GM19239 (cell line): ENCODE results near the gene FADS2.

Experiments
- DNase-seq: peaks from one replicate; pipeline ENCODE4 v3.0.0; 2011; ENCODE audit warnings: low spot score; ENCODE audit not compliant: insufficient read length
- FAIRE-seq: peaks from 2 replicates; lab custom pipeline; 2011; peaks lifted over from hg19 to GRCh38; lab: Jason Lieb, UNC

The FADS2 gene

GRCh38 chr11:61882879-61883278 is 54.8 kb downstream of the FADS2 start:
- DNase-seq (no peak), FAIRE-seq (no peak)

GRCh38 chr11:61883327-61883726 is 55.2 kb downstream of the FADS2 start:
- DNase-seq: no peak
- FAIRE-seq: no peak

DNA sequence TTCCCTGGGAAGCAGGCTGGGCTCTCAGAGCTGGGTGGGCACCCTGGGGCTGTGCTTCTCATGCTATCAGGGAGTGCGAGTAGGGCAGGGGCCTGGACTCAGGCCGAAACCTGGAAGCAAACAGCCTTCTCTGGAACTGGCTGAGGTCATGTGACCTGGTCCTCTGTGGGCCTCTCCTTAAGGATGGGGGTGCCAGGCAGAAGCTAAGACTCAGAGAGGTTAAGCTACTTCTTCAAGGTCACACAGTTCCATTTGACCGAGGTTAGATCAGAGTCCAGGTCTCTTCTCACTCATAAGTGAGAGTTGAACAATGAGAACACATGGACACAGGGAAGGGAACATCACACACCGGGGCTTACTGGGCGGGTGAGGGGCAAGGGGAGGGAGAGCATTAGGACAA is 55.8 kb downstream of the FADS2 start:
- no peak for FAIRE-seq
- no peak for DNase-seq

DNA sequence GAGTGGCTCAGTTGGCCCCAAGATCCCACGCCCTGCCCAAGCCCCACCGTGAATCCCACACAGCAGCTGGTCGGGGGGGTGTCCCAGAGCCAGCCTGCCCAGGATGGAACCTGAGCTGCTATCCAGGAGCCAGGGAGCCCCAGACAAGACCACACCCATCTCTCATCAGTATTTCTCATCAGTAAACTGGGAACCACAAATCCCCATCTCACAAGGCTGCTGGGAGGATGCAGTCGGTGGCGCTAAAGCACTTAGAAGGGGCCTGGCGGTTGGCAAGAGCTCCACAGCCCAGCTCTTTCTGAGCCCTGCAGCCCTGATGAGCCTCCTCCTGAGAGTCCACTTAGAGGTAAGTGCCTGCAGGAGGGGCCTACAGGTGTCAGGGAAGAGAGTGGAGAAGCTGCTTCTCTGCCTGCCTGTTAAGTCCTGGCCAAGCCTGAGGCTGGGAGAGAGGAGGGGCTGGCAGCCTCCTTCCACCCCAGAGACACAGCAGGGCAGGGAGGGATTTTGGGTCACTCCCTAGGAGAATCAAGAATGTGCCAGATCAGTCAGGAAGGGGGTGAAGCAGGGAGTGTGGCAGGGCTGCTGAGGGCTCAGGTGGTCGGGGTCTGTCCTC is 57.2 kb downstream of the FADS2 start:
- FAIRE-seq: no peak
- no peak for DNase-seq

- DNase-seq (no peak), FAIRE-seq (no peak)
Measured at GRCh38 chr11:61885784-61886580, 57.9 kb downstream of the FADS2 start.

DNA sequence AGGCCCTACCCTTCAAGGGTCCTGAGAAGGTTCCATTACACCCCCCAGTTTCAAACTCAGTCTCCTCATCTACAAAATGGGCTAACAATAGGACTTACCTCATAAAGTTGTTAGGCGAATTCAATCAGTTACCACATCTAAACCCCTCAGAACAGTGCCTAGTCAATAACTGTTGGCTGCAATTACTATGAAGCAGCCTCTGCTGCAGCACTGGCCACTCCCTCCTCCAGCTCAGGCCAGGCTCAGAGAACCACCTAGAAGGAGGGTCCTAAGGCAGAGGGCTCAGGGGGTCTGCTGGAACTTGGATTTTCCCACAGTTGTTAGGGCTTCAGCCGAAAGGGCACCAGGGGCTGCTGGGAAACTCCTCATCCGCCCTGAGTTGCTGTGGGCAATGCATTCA is 58.5 kb downstream of the FADS2 start:
- FAIRE-seq: no peak

DNA sequence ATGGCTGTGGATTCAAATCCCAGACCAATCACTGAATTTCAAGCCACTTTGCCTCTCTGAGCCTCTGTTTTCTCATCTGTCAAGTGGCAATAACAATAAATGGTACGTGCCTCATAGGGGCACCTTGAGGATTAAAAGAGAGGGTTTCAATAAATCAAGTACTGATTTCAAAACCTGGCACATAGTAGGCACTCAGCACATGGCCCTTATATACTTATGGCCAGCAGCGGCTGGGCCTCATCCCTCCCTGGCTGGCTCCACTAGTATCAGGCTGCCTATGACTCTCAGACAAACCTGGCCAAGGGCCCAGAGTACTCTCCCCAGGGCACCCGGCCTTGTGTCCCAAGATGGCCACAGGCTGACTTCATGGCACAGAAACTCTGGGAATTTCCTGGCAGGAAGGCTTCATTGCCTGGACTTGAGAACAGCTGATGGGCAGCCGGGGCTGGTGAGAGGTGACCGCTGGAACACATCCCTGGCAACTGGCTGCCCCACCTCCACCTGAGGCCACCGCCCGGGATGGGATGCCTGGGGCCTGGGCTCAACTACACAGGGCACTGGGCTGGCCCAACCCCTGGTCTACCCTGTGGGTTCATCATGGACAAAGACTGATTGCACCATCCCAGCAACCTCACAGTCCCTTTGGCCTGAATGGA is 59.9 kb downstream of the FADS2 start:
- DNase-seq (no peak), FAIRE-seq (no peak)

More for the DNA sequence above, 58.5 kb downstream of the FADS2 start:
- DNase-seq: no peak

DNA sequence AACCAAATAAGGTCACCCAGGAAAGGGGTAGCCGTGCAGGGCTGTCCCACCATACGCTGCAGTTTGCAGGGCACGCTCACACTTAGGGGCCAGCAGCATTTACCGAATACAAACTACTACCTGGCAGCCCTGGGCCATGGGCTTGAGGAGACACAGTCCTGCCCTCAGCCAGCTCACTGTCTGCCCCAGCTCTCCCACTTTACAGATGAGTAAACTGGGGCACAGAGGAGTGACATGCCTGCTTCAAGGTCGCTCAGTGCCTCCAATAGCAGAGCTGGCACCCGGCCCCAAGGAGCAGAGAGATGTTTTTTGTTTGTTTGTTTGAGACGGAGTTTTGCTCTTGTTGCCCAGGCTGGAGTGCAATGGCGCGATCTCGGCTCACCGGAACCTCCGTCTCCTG is 60.5 kb downstream of the FADS2 start:
- DNase-seq (no peak), FAIRE-seq (no peak)

DNA sequence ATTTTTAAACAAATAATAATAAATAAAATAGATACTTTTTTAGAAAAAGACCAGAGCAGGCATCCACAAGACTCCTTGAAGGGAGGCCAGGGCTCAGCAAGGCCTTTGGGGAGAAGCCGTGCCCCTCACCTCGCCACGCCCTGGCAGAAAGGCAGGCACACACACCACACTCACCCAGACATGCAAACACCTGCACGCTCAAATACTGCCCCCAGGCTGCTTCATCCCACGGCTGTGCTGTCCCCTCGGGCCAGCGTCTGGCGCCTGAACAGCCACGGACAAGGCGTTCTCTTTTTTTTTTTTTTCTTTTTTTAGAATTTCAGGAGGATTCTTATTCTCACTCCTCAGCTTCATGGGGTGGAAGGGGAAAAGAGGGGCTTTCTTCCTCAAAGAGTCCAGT is 61.7 kb downstream of the FADS2 start:
- FAIRE-seq (no peak), DNase-seq (no peak)

DNA sequence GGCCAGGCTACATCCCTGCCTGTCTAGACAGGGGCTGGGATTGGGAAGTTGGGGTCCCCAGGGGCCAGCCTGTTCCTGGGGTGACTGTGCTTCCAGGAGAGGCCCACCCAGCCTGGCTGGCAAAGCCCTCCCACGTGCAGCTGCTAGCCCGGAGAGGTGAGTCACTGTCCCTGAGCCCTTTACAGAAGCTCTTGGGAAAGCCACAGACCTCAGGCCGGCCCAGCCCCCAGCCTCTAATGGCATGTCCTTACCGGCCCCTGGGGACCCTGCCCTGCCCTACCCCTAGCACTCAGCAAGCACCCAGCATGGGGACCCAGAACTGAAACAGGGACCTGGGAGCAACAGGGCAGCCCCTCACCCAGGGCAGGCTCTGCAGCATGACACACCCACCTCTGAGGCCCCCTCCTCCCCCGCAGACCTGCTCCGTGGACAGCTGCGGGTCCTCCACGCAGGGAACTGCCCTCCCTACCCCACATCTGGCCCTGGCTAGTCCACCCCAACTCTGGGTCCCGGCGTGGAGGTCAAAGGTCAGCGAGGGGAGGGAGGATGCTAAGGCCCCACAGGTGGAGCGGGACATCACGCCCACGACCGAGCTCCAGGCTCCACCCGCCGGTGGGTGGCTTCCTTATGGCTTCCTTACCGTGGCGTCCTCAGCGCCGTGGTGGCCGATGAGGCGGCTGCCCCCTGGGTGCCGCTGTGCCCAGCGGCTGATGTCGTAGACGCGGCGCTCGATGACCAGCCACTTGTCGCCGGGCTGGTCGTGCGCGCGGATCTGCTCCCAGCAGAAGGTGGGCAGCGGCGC is 62.6 kb downstream of the FADS2 start:
- DNase-seq: no peak
- no peak for FAIRE-seq

DNA sequence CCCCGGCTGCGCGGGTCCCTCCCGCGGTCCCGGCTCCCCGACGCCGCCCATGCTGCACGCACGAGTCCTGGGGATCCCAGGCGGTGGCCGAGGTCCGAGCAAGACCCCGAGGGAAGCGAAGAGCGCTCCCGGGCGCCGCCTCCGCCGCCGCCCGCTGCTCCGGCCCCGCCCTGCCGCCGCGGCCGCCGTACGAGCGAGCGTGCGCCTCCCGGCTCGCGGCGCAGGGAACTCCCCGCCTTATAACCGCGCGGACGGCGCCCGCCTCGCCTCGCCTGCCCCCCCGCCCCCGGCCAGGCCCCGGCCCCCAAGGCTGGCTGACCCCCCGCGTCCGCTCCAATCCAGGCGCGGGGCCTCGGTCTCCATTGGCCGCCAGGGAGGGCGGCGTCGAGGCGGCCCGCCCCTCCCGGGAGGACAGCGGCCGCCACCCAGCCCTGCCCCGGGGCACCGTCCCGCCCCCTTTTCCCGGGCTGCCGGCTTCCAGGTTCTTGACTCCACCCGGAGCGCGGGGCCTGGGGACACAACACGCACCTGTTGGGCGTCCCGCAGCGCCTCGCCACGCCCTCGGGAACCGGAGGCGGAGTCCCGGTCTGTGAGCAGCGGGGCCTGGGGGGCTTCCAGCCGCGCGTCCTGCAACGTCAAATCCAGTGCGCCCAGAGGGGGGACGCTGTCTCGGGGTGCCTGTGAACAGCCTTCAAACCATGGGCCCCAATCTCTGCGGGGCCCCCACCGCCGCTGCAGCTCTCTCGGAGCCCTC is 63.4 kb downstream of the FADS2 start, which contains the start of gene FADS3:
TSS of gene FADS3 (minus strand) at position 215 of the 754 bp plus-strand sequence. CDS start at position 51, 164 bp downstream.
- DNase-seq (peak; percentile 55), FAIRE-seq (no peak)

GRCh38 chr11:61892085-61892370 is 63.9 kb downstream of the FADS2 start:
- DNase-seq (no peak), FAIRE-seq (peak; percentile 67)

DNA sequence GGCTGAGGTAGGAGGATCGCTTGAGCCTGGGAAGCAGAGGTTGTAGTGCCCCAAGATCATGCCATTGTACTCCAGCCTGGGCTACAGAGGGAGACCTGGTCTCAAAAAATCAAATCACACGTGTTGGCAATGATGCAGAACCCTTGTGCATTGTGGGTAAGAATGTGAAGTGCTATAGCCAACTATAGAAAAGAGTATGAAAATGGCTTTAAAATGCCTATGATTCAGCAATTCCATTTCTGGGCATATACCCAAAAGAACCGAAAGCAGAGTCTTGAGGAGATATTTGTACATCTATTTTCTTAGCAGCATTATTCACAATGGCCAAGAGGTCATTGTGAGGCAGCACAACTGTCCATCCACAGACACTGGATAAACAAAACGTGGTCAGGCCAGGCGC is 65.9 kb downstream of the FADS2 start:
- no peak for DNase-seq
- no peak for FAIRE-seq

GRCh38 chr11:61895046-61895717 is 67.1 kb downstream of the FADS2 start:
- DNase-seq (no peak), FAIRE-seq (no peak)

DNA sequence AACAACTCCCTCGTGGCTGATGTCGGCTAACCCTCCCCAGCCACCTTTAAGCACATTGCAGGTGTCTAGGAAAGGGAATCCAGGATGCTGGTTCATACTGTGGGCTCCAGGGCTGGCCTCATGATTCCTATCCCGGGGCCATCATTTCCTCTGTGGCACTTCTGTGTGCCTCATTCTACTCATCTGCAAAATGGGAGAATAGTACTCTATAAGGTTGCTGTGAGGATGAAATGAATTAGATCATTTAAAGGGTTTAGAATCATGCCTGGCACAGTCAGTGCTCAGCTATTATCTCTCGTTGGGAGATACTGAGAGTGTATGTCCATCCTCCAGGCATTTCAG is 67.6 kb downstream of the FADS2 start:
- no peak for FAIRE-seq
- DNase-seq: no peak

DNA sequence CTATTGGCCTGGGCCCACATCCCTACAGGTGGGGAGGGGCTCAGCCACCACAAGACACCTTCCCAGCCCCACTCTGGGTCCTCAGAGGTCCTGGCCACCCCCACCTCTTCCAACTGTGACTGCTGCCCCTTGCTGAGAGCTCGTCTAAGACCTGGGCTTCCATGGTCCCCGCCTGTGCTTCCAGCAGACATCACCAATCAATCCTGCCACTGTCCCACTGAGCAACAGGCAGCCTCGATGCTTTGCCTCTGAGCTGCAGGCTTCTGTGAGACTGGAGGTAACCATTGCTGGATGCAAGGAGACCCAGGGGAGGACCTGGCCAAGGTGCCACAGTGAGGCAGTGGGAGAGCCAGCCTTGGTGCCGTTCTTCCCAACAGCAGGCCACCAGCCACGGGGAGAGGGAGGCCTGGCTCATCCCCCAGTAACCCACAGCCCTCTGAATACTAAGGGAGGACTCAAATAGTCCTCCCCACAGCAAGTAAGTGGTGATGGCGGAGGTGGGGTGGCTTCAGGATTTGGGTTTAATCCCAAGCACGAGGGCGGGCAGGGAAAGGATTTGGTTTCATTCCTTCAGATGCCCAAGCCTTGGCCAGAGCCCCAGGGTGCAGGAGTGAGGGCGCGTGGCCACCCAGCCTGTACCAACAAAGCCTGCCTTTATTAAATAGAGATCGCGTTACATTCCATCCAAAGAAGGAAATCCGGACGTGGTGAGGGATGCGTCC is 68.7 kb downstream of the FADS2 start:
- DNase-seq (no peak), FAIRE-seq (no peak)

GRCh38 chr11:61897387-61898246 is 69.5 kb downstream of the FADS2 start:
- peak; percentile 93 for DNase-seq
- FAIRE-seq: peak; percentile 70

DNA sequence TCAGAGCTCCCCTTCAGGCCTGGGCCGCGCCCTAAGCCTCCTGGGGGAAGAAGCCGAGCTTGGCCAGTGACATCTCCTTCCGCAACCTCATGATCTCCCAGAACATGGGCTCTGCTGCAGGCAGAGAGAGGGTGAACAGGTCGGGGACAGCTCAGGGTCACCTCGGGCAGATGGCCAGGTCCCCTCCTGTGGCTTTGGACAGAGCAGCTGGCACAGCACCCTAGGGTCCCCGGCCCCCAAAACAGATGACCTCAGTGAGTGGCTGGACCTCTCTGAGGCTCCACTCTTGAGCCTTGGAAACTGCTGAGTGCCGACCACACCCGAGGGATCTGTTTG is 70.1 kb downstream of the FADS2 start:
- FAIRE-seq (no peak), DNase-seq (no peak)
